Measurements from ENCODE around the gene DGKB.
"Not testable (repeated sequence)": the region's sequence is repeated elsewhere in the genome, so short reads cannot be mapped to it uniquely, and the experiment has no call there.

The DGKB gene

DNA sequence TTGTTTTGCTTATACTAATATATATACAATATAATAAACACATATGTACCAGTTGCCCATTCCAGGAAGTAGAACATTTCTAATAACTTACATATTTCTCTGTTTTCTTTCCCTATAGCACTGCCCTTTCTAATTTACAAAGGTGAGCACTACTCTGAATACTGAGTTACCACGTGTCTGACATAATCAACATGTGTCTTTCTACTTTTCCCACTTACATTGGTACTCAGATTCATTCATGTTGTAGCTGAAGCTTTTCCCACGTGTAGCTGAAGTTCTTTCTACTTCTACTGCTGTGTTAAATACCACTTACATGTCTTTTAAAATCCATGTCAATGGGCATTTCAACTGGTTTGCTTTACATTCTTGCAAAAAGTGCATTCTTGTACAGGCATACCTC lies 317.3 kb downstream of the DGKB start:
- no peak for DNase-seq (ENCODE audit: low spot score)

DNA sequence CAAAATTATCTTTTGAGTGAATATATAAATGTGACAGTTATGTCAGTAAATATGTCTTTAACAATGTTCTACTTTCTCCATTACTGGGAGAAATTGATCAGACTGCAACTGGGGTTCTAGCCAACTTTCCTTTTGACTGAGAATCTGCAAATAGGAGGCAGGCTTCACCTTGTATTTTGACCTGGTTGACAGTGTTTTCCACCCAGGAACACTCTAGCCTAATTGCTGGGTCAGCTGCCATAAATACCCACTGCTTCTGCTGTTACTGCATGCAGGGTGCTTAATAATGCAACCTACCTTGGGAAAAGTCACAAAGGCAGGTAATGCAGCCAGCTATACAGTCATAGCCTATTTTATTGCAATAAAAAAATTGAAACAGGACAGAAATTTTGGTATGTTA lies 319.0 kb downstream of the DGKB start:
- no peak for DNase-seq (ENCODE audit: low spot score)

DNA sequence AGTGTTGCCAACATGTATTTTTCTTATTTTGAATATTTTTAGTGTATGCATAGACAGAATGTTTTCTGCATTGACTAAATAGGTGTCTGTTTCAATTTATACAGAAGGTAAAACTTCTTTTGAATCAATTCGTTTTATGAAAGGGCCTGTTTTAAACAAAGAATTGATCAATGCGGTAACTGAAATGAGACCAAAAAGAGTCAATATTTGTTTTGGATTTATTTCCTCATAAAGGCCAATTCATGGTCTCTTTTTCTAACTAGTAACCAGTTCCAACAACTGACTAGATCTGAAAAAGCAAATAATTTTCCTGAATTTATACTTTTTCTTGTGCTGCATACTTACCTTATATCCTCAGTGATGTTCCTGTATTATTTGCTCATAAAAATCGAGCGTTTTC lies 320.5 kb downstream of the DGKB start:
- no peak for DNase-seq (ENCODE audit: low spot score)

DNA sequence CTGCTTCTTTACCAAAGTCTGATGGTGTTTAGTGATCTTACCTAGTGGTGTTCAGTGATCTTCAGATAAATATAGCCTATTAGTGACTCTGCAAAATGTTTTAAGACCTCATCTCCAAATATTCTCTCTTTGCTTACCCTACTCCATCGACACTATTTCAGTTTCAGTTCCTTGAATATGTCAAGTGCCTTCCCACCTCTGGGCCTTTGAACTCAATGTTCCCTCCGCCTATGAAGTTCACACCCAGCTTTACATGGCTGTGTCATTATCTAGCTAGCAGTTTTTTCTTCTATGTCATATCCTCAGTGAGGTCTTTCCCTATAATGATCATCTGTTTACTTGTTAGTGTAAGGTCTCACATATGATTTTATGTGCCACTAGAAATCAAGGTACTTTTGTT lies 322.6 kb downstream of the DGKB start:
- DNase-seq (ENCODE audit: low spot score) = no peak

DNA sequence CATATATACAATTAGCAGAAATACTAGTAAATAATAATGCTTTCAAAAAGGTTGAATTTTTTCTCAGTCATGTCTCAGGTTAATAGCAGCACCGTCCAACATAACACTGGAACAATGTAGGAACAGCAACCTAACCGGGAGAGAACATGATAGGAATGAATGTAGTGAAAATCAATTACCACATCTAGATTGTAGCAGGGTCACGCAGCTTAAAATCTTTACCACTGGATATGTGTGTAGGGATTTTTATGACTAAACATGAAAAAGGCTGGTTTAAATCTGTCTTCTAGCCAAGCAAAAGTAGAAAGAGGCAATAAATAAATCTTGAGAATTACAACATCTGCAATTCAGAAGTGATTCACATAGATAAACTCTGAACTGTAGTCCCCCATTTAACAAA lies 326.0 kb downstream of the DGKB start:
- no peak for DNase-seq (ENCODE audit: low spot score)

DNA sequence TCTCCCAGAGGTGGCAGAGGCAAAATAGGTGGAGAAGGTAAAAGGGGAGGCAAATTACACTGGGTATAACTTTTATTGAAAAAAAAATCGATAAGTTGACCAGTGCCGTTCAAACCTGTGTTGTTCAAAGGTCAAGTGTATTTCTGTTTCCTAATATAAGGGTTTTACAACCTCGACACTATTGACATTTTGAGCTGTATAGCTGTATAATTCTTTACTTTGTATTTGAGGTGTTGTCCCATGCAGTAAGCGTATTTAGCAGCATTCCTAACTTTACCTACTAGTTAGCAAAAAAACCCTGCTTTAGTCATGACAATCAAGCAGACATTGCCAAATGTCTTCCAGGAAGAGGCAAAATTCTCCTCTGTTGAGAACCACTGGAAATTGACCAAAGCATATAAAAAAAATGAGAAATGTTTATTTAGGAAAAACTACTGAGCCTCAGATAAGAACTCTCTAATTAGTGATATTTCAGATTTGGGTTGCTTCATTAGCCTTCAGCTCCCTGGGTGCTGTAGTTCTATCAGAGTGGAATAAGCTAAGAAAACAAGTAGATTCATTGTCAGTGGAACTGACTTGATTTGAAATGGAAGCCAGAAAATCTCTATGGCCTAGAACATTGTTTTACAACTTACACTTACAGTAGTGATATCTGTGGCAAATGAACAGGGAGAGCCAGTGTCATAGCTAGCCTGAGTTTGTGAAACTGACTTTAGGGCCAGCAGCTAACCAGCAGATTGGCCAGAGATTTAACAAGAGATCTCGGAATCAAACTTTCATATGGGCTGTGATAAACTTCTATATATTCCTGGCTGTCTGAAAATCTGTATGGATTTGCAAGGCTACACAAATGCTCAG lies 331.6 kb downstream of the DGKB start:
- no peak for DNase-seq (ENCODE audit: low spot score)

DNA sequence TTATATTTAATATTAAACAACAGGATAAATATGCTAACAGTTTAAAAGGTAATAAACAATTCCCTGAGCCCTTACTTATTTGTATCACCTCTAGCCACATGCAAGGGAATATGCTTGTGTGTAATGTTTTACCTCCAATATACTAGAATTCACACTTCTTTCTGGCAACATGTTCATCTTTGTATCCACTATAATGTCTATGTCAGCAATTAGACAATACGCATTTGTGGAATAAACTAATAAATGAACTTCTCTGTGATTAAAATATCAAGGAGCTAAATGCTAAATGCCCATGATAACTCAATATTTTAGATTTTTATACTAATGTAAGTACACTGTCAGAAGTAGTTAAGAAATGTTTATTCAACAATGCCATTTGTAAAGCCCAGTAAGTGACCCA lies 350.5 kb downstream of the DGKB start:
- DNase-seq (ENCODE audit: low spot score) = no peak

DNA sequence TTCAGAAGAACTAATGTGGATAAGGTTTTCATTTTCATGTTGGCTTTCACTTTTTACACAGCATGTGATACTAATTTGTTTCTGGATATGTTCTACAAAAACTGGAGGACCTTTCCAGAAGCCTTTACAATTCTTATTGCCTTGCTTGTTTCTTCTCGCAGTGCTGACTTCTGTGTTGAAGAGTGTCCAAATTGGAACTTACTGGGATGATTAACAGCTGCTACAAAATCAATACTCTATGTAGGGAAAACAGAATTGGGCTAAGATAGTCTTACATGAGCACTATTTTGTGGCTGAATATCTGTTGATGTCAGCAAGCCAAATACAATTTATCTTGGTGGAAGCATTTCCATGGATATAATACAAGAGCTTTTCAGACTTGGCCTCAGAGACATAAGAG lies 351.2 kb downstream of the DGKB start:
- no peak for DNase-seq (ENCODE audit: low spot score)

DNA sequence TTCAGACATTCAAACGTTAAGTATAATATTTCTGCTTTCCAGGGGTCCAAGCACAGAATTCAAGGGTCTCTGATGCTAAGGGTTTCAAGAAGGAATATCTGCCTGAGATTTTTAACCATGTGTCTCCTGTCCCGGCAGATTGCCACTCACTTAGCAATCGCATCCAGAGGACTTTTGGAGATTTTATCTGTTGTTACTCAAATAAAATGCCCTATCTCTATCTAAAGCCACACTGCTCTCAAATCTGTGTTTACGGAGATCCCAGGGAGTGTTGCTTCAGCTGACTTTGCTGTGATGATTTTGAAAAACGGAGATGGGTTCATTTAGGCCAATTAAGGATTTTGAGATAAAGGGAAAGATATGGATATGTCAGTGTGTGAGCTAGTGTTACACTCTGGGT lies 359.9 kb downstream of the DGKB start:
- DNase-seq (ENCODE audit: low spot score) = no peak

DNA sequence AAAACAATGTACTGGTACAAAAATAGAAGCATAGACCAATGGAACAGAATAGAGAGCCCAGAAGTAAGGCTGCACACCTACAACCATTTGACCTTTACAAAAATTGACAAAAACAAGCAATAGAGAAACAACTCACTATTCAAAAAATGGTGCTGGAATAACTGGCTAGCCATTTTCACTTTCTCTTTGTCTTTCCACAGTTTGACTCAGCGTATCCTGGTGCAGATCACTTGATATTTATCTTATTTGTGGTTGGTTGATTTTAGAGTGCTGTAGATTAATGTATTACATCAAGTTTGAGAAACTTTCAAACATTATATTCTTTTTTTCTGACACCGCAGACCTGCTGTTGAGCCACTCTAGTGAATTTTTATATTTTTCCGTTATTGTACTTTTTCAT lies 381.4 kb downstream of the DGKB start:
- no peak for DNase-seq (ENCODE audit: low spot score)

DNA sequence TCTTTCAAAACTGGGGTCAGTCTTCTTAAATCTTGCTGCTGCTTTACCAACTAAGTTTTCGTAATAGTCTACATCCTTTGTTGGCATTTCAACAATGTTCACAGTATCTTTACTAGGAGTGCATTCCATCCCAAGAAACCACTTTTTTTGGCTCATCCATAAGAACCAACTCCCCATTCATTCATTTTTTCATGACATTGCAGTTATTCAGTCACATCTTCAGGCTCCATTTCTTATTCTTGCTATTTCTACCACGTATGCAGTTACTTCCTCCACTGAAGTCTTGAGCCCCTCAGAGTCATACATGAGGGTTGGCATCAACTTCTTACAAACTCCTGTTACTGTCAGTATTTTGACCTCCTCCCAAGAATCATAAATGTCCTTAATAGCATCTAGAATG lies 392.3 kb downstream of the DGKB start:
- no peak for DNase-seq (ENCODE audit: low spot score)

DNA sequence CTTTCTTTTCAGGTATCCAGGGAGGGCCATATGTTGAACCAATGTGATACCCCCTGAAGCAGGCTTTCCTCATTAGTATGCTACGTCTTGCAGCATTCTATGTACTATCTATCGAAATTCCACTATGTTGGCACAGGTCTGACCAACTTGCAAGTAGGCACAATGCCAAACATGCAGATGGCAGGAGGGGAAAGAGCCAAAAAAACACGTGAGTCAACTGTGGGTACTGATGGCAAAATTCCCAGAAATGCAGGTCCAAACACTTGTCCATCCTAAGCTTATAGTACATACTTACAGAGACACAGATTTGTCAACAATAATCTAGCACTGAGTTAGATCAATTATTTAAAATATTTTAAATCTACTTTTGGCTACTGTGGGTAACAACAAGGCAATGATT lies 394.9 kb downstream of the DGKB start:
- no peak for DNase-seq (ENCODE audit: low spot score)

DNA sequence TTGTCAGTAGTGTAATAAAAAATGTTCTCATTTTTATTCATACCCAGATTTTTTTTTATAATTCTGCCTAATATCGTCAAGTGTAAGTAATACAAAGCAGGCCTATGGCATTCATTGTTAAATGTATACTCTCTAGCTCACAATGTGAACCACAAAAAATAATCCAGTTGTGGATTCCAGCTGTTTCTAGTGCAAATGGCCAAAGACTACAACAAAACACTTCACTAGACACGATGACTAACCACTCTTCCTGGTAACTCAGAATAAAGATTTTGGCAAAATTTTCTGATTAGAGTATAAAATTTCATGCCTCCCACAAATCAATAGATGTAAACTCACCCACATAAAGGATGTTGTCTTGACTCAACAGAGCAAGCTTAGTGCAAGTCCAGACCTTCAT lies 396.6 kb downstream of the DGKB start:
- no peak for DNase-seq (ENCODE audit: low spot score)

DNA sequence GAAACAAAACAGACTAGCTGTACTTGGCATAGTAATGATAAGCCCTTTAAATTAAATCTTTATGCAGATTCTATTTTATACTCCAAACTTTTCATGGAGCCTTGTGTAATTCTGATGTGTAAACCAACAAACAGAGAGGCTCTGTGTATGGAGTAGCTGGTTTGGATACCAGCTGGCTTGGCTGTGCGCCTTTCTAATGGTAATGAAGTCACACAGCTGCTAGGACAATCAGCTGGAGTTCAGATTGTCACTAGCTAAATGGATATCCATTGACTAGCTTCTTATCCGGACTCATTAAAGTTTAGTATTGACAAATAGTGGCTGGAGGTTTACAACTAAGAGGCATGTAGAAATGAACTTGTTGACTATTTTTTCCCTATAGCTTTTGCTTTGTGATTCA lies 398.4 kb downstream of the DGKB start:
- no peak for DNase-seq (ENCODE audit: low spot score)

DNA sequence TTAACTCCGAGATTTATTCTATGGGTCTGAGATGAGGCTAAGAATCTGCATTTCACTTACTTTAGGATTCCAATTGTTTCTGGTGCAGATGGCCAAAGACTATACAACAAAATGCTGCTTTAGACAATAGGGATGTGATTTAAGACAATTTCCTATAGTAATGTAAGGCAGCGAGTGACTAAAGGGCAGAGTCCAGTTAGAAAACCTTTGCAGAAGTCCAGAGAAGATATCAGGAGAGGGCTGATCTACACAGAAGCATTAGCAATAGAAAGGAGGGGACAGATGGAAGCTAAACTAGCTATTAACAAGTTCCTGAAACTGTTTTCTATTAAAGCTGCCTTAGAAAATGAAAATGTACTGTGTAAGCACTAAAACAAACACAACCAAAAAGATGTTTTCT lies 398.9 kb downstream of the DGKB start:
- no peak for DNase-seq (ENCODE audit: low spot score)

DNA sequence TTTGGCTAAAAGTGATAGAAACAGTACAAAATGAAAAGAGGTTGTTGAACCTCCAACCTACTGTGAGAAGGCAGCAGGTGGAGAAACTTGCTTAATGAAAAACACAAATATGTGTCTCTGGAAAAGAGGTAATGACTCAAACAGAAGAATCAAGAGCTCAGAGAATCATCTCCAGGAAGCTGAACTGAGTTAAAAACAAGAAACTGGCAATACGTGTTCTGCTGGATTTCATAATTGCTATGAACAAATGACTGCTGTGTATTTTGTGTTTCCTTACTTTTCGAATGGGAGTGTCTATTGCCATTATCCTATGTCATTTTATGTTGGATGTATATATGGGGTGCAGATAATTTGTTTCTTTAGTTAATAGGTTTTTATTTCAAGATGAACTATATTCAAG lies 401.1 kb downstream of the DGKB start:
- no peak for DNase-seq (ENCODE audit: low spot score)

DNA sequence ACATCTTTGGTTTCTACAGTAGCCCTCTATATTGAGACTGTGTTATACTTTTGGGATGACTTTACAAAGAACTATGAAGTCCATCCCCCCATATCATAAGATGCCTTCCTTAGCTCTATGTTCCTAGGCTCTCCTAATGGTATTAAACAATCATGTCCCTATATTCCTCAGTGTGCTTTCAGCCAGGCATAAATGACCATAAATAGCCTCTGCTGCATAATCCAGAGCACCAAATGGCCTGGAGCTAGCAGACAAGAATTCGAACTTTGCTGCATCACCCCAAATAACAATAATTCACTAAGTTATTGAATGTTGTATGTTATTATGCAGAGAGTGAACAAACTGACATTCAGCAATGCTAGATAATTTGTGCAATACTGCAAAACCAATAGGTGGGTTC lies 405.2 kb downstream of the DGKB start:
- DNase-seq (ENCODE audit: low spot score) = no peak

DNA sequence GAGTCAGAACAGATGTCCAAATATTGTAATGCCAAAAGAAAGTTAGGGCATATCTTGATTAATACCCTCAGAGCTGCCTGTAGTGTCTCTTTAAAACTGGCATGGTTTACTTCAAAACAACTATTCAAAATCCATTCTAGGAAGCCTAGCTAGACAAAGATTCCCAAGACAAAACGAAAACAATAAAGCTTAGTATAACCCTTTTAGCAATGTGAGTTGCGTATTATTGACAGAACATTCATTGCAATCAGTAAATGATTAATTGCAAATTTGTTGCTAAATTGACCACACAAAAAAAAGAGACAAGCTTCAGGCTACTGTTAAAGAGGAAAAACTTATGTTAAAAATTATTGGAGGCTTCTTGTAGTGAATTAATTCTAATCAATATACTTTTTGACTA lies 406.9 kb downstream of the DGKB start:
- no peak for DNase-seq (ENCODE audit: low spot score)

DNA sequence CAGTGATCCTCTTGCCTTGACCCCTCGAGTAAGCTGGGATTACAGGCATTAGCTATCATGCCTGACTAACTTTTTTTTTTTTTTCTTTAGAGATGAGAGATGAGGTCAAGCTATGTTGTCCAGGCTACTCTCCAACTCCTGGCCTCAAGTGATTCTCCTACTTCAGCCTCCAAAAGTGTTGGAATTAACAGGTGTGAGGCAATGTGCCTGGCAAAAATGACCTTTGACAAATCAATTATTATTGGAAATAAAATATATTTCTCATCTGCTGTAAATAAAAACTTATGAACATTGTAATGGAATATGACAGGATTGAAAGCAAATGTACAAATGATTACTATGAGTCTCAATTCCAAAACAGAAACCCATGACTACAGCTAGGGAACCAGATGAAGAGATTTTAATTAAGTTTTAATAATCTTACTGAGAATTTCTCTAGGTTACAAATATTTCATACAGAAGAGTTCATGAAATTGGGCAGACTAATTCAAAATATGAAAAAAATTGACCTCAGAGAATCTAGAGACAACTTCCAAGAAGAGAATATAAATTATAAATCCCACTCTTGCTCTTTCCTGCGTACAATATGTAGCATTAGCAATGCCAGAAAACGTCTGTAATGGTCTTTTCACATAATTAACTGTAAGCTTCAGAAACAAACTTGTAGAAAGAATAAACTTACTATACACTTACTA lies 414.7 kb downstream of the DGKB start:
- DNase-seq (ENCODE audit: low spot score) = no peak

DNA sequence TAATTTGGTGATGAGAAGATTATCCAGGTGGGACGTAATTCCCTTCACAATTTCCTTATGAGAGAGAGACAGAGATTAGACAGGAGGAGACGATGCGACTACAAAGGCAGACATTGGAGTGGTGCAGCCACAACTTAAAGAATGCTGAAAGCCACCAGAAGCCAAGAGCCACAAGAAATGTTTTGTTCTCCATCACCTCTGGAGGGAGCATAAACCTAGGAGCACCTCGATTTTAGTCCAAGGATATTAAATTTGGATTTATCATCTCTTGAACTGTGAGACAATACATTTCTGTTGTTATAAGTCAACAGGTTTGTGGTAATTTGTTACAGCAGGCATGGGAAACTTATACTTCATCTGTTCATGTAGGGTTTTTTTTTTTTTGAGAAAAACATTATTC lies 418.9 kb downstream of the DGKB start:
- DNase-seq (ENCODE audit: low spot score) = no peak

DNA sequence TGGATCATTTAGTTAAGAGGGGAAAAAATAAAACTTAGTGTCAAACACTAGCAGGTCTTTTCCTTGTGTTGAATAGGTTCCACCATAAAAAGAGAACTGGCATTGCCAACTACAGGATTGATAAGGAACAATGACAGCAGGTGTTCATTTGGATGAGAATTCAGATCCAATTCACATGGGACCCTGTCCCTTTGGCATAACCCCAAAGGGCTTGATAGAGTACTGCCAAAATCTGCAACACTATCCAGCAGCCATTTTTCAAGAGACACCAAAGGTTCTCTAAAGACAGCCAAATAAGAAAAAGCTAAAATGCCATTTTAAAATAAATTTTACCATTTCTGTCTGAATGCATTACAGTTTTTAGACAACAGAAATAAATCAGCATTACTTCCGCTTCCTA lies 422.3 kb downstream of the DGKB start:
- DNase-seq (ENCODE audit: low spot score) = no peak

DNA sequence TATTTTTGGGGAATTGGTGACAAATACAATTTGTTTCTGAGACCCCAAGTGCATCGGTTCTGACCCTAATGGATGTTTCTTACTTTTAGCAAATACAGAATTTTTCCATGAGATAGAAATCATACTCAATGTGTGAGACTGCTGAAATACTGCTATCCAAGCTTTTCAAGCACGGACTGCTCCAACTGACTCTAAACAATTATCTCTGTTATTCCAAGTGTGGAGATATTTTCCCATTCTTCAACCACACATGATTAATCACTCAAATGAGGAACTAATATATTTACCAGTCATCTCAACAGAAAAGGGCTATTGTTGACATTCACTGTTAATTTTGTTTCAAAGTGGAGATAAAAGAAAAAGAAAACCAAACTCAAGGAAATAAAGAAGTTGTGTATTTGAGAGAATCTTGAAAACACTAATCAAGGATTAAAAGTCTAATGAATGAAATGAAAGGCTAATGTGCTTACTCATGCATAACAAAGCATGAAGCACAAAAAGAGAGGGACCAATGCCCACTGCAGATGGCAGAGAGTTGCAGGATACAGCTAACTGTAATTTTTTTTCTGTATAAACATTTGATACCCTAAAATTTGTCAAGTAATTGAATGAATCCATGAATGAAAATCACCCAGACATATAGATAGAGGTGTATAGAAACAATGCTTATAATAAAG lies 423.6 kb downstream of the DGKB start:
- no peak for DNase-seq (ENCODE audit: low spot score)

DNA sequence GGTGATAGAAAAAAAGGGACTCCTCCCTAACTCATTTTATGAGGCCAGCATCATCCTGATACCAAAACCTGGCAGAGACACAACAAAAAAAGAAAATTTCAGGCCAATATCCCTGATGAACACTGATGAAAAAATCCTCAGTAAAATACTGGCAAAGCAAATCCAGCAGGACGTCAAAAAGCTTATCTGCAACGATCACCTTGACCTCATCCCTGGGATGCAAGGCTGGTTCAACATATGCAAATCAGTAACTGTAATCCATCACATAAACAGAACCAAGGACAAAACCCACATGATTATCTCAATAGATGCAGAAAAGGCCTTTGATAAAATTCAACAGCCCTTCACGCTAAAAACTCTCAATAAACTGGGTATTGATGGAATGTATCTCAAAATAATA lies 440.8 kb downstream of the DGKB start:
- not testable (repeated sequence) for DNase-seq (ENCODE audit: low spot score)
